ENCODE measurements around the gene MYOM1.

DNA sequence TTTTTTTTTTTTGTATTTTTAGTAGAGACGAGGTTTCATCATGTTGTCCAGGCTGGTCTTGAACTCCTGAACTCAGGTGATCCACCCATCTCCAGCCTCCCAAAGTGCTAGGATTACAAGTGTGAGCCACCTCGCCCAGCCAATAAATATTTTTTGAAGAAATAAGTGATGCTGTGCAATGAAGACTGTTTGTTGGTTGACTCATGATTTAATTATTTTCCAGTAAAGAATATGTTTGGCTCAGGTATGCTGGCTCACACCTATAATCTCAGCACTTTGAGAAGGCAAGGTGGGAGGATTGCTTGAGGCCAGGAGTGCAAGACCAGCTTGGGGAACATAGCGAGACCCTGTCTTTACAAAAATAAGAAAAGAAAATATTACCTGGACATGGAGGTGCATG, 165.0 kb downstream of the MYOM1 start:
- TF ChIP-seq BHLHE40 (IDR thresholded peaks at IDR 0.05; ENCODE audit: borderline replicate concordance) (no peak), ZNF384 (IDR thresholded peaks at IDR 0.05) (no peak), ARNT (IDR thresholded peaks at IDR 0.05) (no peak), SP1 (IDR thresholded peaks at IDR 0.05) (no peak), FOXA1 (IDR thresholded peaks at IDR 0.05) (no peak), HDGF (IDR thresholded peaks at IDR 0.05; ENCODE audit: borderline replicate concordance) (no peak), NFRKB (IDR thresholded peaks at IDR 0.05) (no peak), FOXK2 (IDR thresholded peaks at IDR 0.05) (no peak)
- TF ChIP-seq, protein P1, sequence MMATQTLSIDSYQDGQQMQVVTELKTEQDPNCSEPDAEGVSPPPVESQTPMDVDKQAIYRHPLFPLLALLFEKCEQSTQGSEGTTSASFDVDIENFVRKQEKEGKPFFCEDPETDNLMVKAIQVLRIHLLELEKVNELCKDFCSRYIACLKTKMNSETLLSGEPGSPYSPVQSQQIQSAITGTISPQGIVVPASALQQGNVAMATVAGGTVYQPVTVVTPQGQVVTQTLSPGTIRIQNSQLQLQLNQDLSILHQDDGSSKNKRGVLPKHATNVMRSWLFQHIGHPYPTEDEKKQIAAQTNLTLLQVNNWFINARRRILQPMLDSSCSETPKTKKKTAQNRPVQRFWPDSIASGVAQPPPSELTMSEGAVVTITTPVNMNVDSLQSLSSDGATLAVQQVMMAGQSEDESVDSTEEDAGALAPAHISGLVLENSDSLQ (IDR thresholded peaks at IDR 0.05) = no peak
